CD4-positive, alpha-beta T cell (primary cell): Measurements from ENCODE around the gene ZFPM1. TPM values are rescaled to one million over a fixed set of nuclear protein-coding genes. Genes with fewer than 3 reads are reported as not detected.

Experiments
- ATAC-seq: fragments of 200-7000 bp; cut with Tn5 transposase; one replicate; pipeline ENCODE4 v1.10.0; 2022; ENCODE audit warnings: mild to moderate bottlenecking; ENCODE audit not compliant: poor library complexity
- CTCF ChIA-PET: fragments of 350-600 bp; sonication (Branson Sonifier 250); formaldehyde crosslinking; loops from one replicate; lab custom pipeline; 2021; ENCODE audit warnings: antibody characterized with exemption, inconsistent platforms; lab: Charles Lee
- POLR2A ChIA-PET: fragments of 350-600 bp; sonication (Branson Sonifier 250); formaldehyde crosslinking; loops from one replicate; lab custom pipeline; 2021; ENCODE audit warnings: antibody characterized with exemption, inconsistent platforms; lab: Charles Lee
- DNase-seq, 14 experiments: peaks; one replicate each; pipeline ENCODE4 v3.0.0-alpha.2; 2013 to 2020; ENCODE audit warnings: mixed read lengths in 2 of 14
- H3K27ac ChIP-seq, 2 donors: one replicate each; pipeline versions ENCODE4 v1.5.1 to v1.7.0; 2013; ENCODE audit warnings: low read length in 2 of 2, low read depth in 1 of 2, mild to moderate bottlenecking in 1 of 2
- H3K27me3 ChIP-seq, 2 experiments: 1 replicate in 1 of 2; 2 replicates in 1 of 2; pipeline versions ENCODE4 v1.6.1 to v1.7.0; 2013; ENCODE audit warnings: low read length in 2 of 2, control low read depth in 1 of 2, mild to moderate bottlenecking in 1 of 2, moderate library complexity in 1 of 2; ENCODE audit not compliant: insufficient read depth in 2 of 2, control insufficient read depth in 1 of 2
- H3K36me3 ChIP-seq: one replicate; pipeline ENCODE4 v1.6.1; 2013; ENCODE audit warnings: low read length, control low read depth; ENCODE audit not compliant: insufficient read depth
- H3K4me1 ChIP-seq: one replicate; pipeline ENCODE4 v1.6.1; 2013; ENCODE audit warnings: low read length, control low read depth; ENCODE audit not compliant: insufficient read depth
- H3K4me3 ChIP-seq: one replicate; pipeline ENCODE4 v1.5.1; 2013; ENCODE audit warnings: mild to moderate bottlenecking, low read length, moderate library complexity
- H3K9me3 ChIP-seq, 2 experiments: 1 replicate in 1 of 2; 2 replicates in 1 of 2; pipeline versions ENCODE4 v1.6.1 to v1.7.0; 2013; ENCODE audit warnings: low read length in 2 of 2, mild to moderate bottlenecking in 2 of 2, control low read depth in 1 of 2, moderate library complexity in 1 of 2; ENCODE audit not compliant: control insufficient read depth in 1 of 2, insufficient read depth in 1 of 2
- H3K27ac Mint-ChIP-seq: one replicate; pipeline ENCODE4 v1.8.0; 2020; ENCODE audit warnings: mixed read lengths
- H3K27me3 Mint-ChIP-seq: one replicate; pipeline ENCODE4 v1.8.0; 2021; ENCODE audit warnings: mixed read lengths
- H3K36me3 Mint-ChIP-seq: one replicate; pipeline ENCODE4 v1.8.0; 2021; ENCODE audit warnings: low read depth, mixed read lengths
- H3K4me1 Mint-ChIP-seq: one replicate; pipeline ENCODE4 v1.8.0; 2021; ENCODE audit warnings: low read depth, mixed read lengths
- H3K4me3 Mint-ChIP-seq: one replicate; pipeline ENCODE4 v1.8.0; 2020; ENCODE audit warnings: mild to moderate bottlenecking, mixed read lengths
- H3K9me3 Mint-ChIP-seq: one replicate; pipeline ENCODE4 v1.8.0; 2020; ENCODE audit warnings: mixed read lengths
- CTCF ChIP-seq: fragments of 200-600 bp; IDR thresholded peaks from one replicate; pipeline ENCODE4 v1.8.0; 2022; ENCODE audit warnings: antibody characterized with exemption, mild to moderate bottlenecking
- intact Hi-C, 2 experiments: fragments of 100-400 bp; cut with DNase I in 1 of 2; cut with micrococcal nuclease in 1 of 2; formaldehyde crosslinking; loops; one replicate each; pipeline versions ENCODE4 v1.15.1 to v1.9.0; 2023 to 2025; cut with DNase I, micrococcal nuclease
- total RNA-seq, 174 experiments: library from RNA in 2 of 174; stranded (reverse) in 2 of 174; gene quantifications; one replicate each; pipeline ENCODE4 v1.2.3 and lab custom pipeline; 2021 to 2026

The ZFPM1 gene
- total RNA-seq, 2 experiments from 2014 or later = 22.8 to 24.2 TPM

DNA sequence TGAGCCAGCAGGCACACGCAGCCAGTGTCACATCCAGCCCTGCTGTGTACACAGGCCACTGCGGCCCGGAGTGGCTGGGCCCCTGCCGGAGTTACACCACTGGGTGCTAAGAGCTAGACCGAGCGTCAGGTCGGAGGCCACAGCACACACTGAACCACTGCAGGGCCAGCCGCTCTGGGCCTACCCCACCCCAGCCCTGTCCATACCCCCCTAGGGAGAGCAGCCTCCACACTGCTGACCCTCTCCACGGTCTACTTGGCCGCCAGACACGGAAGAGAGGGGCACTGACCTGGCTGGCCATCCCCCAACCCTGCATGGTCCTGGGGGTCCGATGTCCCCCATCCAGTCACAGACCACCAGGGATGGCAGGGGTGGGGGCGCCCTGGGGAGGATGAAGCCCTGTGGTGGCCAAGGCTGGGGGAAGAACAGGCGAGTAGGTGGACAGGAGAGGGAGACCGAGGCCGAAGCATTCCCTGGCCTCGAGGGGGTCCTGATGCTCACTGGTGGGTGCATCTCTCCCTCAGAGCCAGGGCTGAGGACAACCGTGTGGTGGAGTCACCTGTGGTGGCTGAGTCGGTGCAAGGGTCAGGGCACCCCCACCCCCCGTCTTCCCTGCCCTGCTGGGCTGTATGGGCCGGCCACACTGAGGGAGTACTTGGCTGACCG is 82.2 kb downstream of the ZFPM1 start:
- ATAC-seq = no peak
- TF ChIP-seq CTCF = no peak
- Mint-ChIP-seq H3K4me1 (peaks cover 11% of the 10 kb centered on the region), H3K36me3 (no peaks in the 10 kb centered on the region), H3K27ac (peak overlapping the region; percentile 68), H3K9me3 (no peaks in the 10 kb centered on the region), H3K27me3 (no peaks in the 10 kb centered on the region), H3K4me3 (peak overlapping the region; percentile 84)
- ChIA-PET CTCF (interaction anchor here (0.5 kb wide), 1 partner anchor 491 kb away, joined by 3 read pairs; no protein-coding TSS in a partner anchor), POLR2A (no interaction called here)
- Histone ChIP-seq H3K27me3 (peaks cover 8 to 11% of the 10 kb centered on the region in 2 experiments), H3K36me3 (no peaks in the 10 kb centered on the region), H3K9me3 (peaks cover 0 to 9% of the 10 kb centered on the region in 2 experiments), H3K4me1 (peaks cover 10% of the 10 kb centered on the region), H3K4me3 (no peak overlapping the region), H3K27ac (no peak overlapping the region)
- peak in 2 of 14 experiments; percentile 12 to 36 for DNase-seq
- intact Hi-C loops = loop anchor here in 1 of 2 experiments (2.0 to 10.0 kb wide), 2 partner anchors 27 to 581 kb away; partner anchors contain the start of gene BANP

DNA sequence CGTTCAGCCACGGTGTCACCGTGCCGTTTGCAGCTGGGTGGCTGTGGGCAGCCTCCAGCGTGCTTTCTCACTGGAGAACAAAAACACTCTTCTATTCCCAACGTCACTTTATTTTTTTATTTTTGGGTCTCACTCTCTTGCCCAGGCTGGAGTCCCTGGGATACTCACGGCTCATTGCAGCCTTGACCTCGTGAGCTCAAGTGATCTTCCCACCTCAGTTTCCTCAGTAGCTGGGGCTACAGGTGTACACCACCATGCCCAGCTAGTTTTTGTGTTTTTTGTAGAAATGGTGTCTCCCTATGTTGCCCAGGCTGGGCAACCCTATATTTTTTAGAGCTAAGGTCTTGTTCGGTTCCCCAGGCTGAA is 82.8 kb downstream of the ZFPM1 start:
- Mint-ChIP-seq H3K36me3 (no peaks in the 10 kb centered on the region), H3K27ac (peak overlapping the region; percentile 68), H3K4me1 (peaks cover 11% of the 10 kb centered on the region), H3K27me3 (peaks cover 4% of the 10 kb centered on the region), H3K4me3 (peak overlapping the region; percentile 84), H3K9me3 (no peaks in the 10 kb centered on the region)
- Histone ChIP-seq H3K9me3 (peaks cover 0 to 14% of the 10 kb centered on the region in 2 experiments), H3K4me3 (no peak overlapping the region), H3K27me3 (peaks cover 12 to 15% of the 10 kb centered on the region in 2 experiments), H3K36me3 (no peaks in the 10 kb centered on the region), H3K4me1 (peaks cover 10% of the 10 kb centered on the region), H3K27ac (no peak overlapping the region)
- no peak for ATAC-seq
- CTCF ChIA-PET = interaction anchor here (0.5 kb wide), 1 partner anchor 490 kb away, joined by 3 read pairs; no protein-coding TSS in a partner anchor
- intact Hi-C loops = loop anchor here in 1 of 2 experiments (2.0 to 10.0 kb wide), 2 partner anchors 27 to 581 kb away; partner anchors contain the start of gene BANP
- no peak for DNase-seq
- POLR2A ChIA-PET = interaction anchor here (1.2 kb wide), 1 partner anchor 34 kb away, joined by 4 read pairs; the partner anchor contains the start of gene ZC3H18
- TF ChIP-seq CTCF = no peak

DNA sequence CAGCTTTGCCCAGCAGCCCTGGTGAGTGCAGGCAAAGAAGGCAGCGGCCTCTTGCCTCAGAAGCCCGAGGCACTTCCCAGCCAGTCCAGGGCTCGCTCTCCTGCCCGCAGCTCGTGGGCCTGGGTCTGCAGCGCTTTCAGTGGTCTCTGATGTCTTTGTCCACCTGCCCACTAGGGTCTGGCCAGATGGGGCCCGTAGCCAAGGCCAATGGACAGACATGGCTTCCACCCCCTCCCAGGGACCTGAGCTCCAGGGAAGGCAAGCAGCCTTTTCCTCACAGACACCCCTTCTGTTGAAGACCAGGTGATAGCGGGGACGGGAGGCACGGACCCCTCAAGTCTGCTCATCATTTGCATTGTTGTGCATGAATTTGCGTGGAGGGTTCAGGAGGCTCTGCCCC is 83.4 kb downstream of the ZFPM1 start:
- Mint-ChIP-seq H3K27ac (no peak overlapping the region), H3K36me3 (no peaks in the 10 kb centered on the region), H3K4me3 (peak overlapping the region; percentile 84), H3K27me3 (peaks cover 9% of the 10 kb centered on the region), H3K9me3 (no peaks in the 10 kb centered on the region), H3K4me1 (peaks cover 11% of the 10 kb centered on the region)
- intact Hi-C loops = loop anchor here in 1 of 2 experiments (10.0 kb wide), 1 partner anchor 582 kb away; the partner anchor contains the start of gene BANP
- Histone ChIP-seq H3K27me3 (peaks cover 12 to 16% of the 10 kb centered on the region in 2 experiments), H3K27ac (no peak overlapping the region), H3K4me3 (no peak overlapping the region), H3K36me3 (no peaks in the 10 kb centered on the region), H3K9me3 (peaks cover 0 to 14% of the 10 kb centered on the region in 2 experiments), H3K4me1 (peaks cover 10% of the 10 kb centered on the region)
- POLR2A ChIA-PET = interaction anchor here (1.2 kb wide), 1 partner anchor 33 kb away, joined by 4 read pairs; the partner anchor contains the start of gene ZC3H18
- DNase-seq = no peak
- TF ChIP-seq CTCF = no peak
- CTCF ChIA-PET = no interaction called here
- no peak for ATAC-seq
